ACC112 (cell line): ENCODE data around the gene MTCH1.

ENCODE experiments used
- H2AFZ ChIP-seq: fragments of 200-600 bp; sonication (generic); one replicate; pipeline ENCODE4 v1.6.0; 2017; ENCODE audit warnings: antibody characterized with exemption, low read length; ENCODE audit not compliant: unreplicated experiment
- H3K27ac ChIP-seq: fragments of 200-600 bp; sonication (generic); 2 replicates; pipeline ENCODE4 v1.5.1; 2014; ENCODE audit warnings: low read depth, mild to moderate bottlenecking, antibody characterized with exemption, low read length, moderate library complexity
- H3K27me3 ChIP-seq: fragments of 200-600 bp; sonication (generic); 2 replicates; pipeline ENCODE4 v1.6.1; 2014; ENCODE audit warnings: mild to moderate bottlenecking, antibody characterized with exemption, low read length, moderate library complexity, mixed read lengths; ENCODE audit not compliant: insufficient read depth
- H3K36me3 ChIP-seq: fragments of 200-600 bp; sonication (generic); 2 replicates; pipeline ENCODE4 v1.6.1; 2016; ENCODE audit warnings: mild to moderate bottlenecking, antibody characterized with exemption, low read length, moderate library complexity, mixed read lengths; ENCODE audit not compliant: insufficient read depth
- H3K4me1 ChIP-seq: fragments of 200-600 bp; sonication (generic); one replicate; pipeline ENCODE4 v1.6.1; 2016; ENCODE audit warnings: low read length, mixed read lengths; ENCODE audit not compliant: insufficient read depth, unreplicated experiment, control insufficient read depth
- H3K4me3 ChIP-seq: fragments of 200-600 bp; sonication (generic); 2 replicates; pipeline ENCODE4 v1.5.1; 2014; ENCODE audit warnings: mild to moderate bottlenecking, low read depth, low read length
- H3K79me2 ChIP-seq: fragments of 200-600 bp; sonication (generic); one replicate; pipeline ENCODE4 v1.6.0; 2016; ENCODE audit warnings: low read length; ENCODE audit not compliant: control insufficient read depth, unreplicated experiment, insufficient read depth

Gene MTCH1

GRCh38 chr6:36930483-36930882 lies 55.5 kb downstream of the MTCH1 start:
- Histone ChIP-seq H3K27ac (peak overlapping the region; percentile 66), H2AFZ (no peak overlapping the region), H3K4me3 (no peak overlapping the region), H3K36me3 (no peaks in the 10 kb centered on the region), H3K27me3 (no peaks in the 10 kb centered on the region), H3K79me2 (no peaks in the 10 kb centered on the region), H3K4me1 (peaks cover 66% of the 10 kb centered on the region)

- no peaks in the 10 kb centered on the region for H3K27me3 ChIP-seq
- no peak overlapping the region for H3K4me3 ChIP-seq
- peaks cover 7% of the 10 kb centered on the region; the same call in 1 of the 2 replicates for H3K36me3 ChIP-seq
- peaks cover 59% of the 10 kb centered on the region for H3K4me1 ChIP-seq
- no peaks in the 10 kb centered on the region for H3K79me2 ChIP-seq
- peak overlapping the region; percentile 66 for H3K27ac ChIP-seq
- H2AFZ ChIP-seq = no peak overlapping the region
These were observed 56.4 kb downstream of the MTCH1 start for GRCh38 chr6:36929607-36930006.

- Histone ChIP-seq H3K4me1 (peaks cover 59% of the 10 kb centered on the region), H3K27me3 (no peaks in the 10 kb centered on the region), H3K79me2 (no peaks in the 10 kb centered on the region), H3K36me3 (peaks cover 7% of the 10 kb centered on the region; the same call in 1 of the 2 replicates), H3K4me3 (no peak overlapping the region), H2AFZ (no peak overlapping the region), H3K27ac (peak overlapping the region; percentile 66)
These were observed 56.8 kb downstream of the MTCH1 start for GRCh38 chr6:36929152-36929551.

- H3K27me3 ChIP-seq = no peaks in the 10 kb centered on the region
- H3K4me3 ChIP-seq = no peak overlapping the region
- H3K27ac ChIP-seq = no peak overlapping the region
- H3K36me3 ChIP-seq = peaks cover 7% of the 10 kb centered on the region; the same call in 1 of the 2 replicates
- peaks cover 53% of the 10 kb centered on the region for H3K4me1 ChIP-seq
- H3K79me2 ChIP-seq = no peaks in the 10 kb centered on the region
- no peak overlapping the region for H2AFZ ChIP-seq
These were observed 57.5 kb downstream of the MTCH1 start for GRCh38 chr6:36928547-36928918.

GRCh38 chr6:36927691-36928546 lies 58.1 kb downstream of the MTCH1 start:
- no peaks in the 10 kb centered on the region for H3K27me3 ChIP-seq
- peaks cover 7% of the 10 kb centered on the region; the same call in 1 of the 2 replicates for H3K36me3 ChIP-seq
- H2AFZ ChIP-seq = no peak overlapping the region
- H3K79me2 ChIP-seq = no peaks in the 10 kb centered on the region
- peaks cover 48% of the 10 kb centered on the region for H3K4me1 ChIP-seq
- H3K27ac ChIP-seq = no peak overlapping the region
- no peak overlapping the region for H3K4me3 ChIP-seq

- Histone ChIP-seq H2AFZ (no peak overlapping the region), H3K79me2 (no peaks in the 10 kb centered on the region), H3K4me3 (no peak overlapping the region), H3K27me3 (no peaks in the 10 kb centered on the region), H3K27ac (no peak overlapping the region), H3K36me3 (peaks cover 11% of the 10 kb centered on the region; the same call in 1 of the 2 replicates), H3K4me1 (peaks cover 40% of the 10 kb centered on the region)
These were observed 59.1 kb downstream of the MTCH1 start for GRCh38 chr6:36926708-36927513.

GRCh38 chr6:36925809-36926208 lies 60.2 kb downstream of the MTCH1 start:
- Histone ChIP-seq H3K27me3 (no peaks in the 10 kb centered on the region), H3K79me2 (no peaks in the 10 kb centered on the region), H2AFZ (no peak overlapping the region), H3K27ac (no peak overlapping the region), H3K4me3 (no peak overlapping the region), H3K36me3 (peaks cover 11% of the 10 kb centered on the region; the same call in 1 of the 2 replicates), H3K4me1 (peaks cover 40% of the 10 kb centered on the region)

GRCh38 chr6:36924778-36925374 lies 61.1 kb downstream of the MTCH1 start:
- H3K4me3 ChIP-seq = no peak overlapping the region
- peaks cover 11% of the 10 kb centered on the region; the same call in 1 of the 2 replicates for H3K36me3 ChIP-seq
- H3K27ac ChIP-seq = no peak overlapping the region
- no peaks in the 10 kb centered on the region for H3K79me2 ChIP-seq
- no peaks in the 10 kb centered on the region for H3K27me3 ChIP-seq
- peaks cover 39% of the 10 kb centered on the region for H3K4me1 ChIP-seq
- no peak overlapping the region for H2AFZ ChIP-seq

- no peak overlapping the region for H3K4me3 ChIP-seq
- no peak overlapping the region for H2AFZ ChIP-seq
- H3K36me3 ChIP-seq = peaks cover 11% of the 10 kb centered on the region
- H3K4me1 ChIP-seq = peaks cover 39% of the 10 kb centered on the region
- H3K79me2 ChIP-seq = no peaks in the 10 kb centered on the region
- no peaks in the 10 kb centered on the region for H3K27me3 ChIP-seq
- no peak overlapping the region for H3K27ac ChIP-seq
These were observed 61.9 kb downstream of the MTCH1 start for GRCh38 chr6:36924131-36924530.

- H3K27me3 ChIP-seq = no peaks in the 10 kb centered on the region
- H3K79me2 ChIP-seq = no peaks in the 10 kb centered on the region
- no peak overlapping the region for H3K27ac ChIP-seq
- no peak overlapping the region for H3K4me3 ChIP-seq
- no peak overlapping the region for H2AFZ ChIP-seq
- H3K36me3 ChIP-seq = peaks cover 11% of the 10 kb centered on the region
- H3K4me1 ChIP-seq = peaks cover 36% of the 10 kb centered on the region
These were observed 65.5 kb downstream of the MTCH1 start for GRCh38 chr6:36920546-36920945.
